Activated naive CD4-positive, alpha-beta T cell treated with anti-CD3 and anti-CD28 coated beads, Interleukin-2, amount 50 U/mL, for 72 hours (primary cell): ENCODE data around the gene ZBTB7A. TPM values are rescaled to one million over a fixed set of nuclear protein-coding genes. Genes with fewer than 3 reads are reported as not detected.

Experiments
- ATAC-seq, 2 donors: fragments of 150-1000 bp; cut with Tn5 transposase; 2 replicates each; pipeline ENCODE4 v1.10.0; 2021; ENCODE audit warnings: mild to moderate bottlenecking in 2 of 2, moderate library complexity in 2 of 2
- DNase-seq, 2 donors: peaks; one replicate each; pipeline ENCODE4 v3.0.0; 2021 to 2022; ENCODE audit warnings: low spot score in 2 of 2
- H3K27ac Mint-ChIP-seq, 2 donors: one replicate each; pipeline ENCODE4 v1.8.0; 2022; ENCODE audit warnings: mild to moderate bottlenecking in 2 of 2, mixed read lengths in 2 of 2
- H3K36me3 Mint-ChIP-seq, 2 donors: one replicate each; pipeline ENCODE4 v1.8.0; 2022; ENCODE audit warnings: mixed read lengths in 2 of 2
- H3K9me3 Mint-ChIP-seq, 2 donors: one replicate each; pipeline ENCODE4 v1.8.0; 2022; ENCODE audit warnings: mixed read lengths in 2 of 2
- total RNA-seq, 2 donors: library from RNA; stranded (reverse); gene quantifications; one replicate each; pipeline ENCODE4 v1.2.3, GENCODE V29; 2022

ZBTB7A gene
- total RNA-seq, 2 donors from 2014 or later: 23.4 to 26.0 TPM

- Mint-ChIP-seq H3K27ac (no peak overlapping the region), H3K9me3 (no peaks in the 10 kb centered on the region), H3K36me3 (no peaks in the 10 kb centered on the region)
- DNase-seq: no peak
- peak in 1 of 2 donors; percentile 11 for ATAC-seq
Observed at GRCh38 chr19:4081441-4082129, 14.9 kb upstream of the ZBTB7A start.

GRCh38 chr19:4080473-4080872 is 13.8 kb upstream of the ZBTB7A start:
- H3K36me3 Mint-ChIP-seq: no peaks in the 10 kb centered on the region
- H3K9me3 Mint-ChIP-seq: no peaks in the 10 kb centered on the region
- ATAC-seq (no peak), DNase-seq (no peak)
- no peak overlapping the region for H3K27ac Mint-ChIP-seq

GRCh38 chr19:4077800-4078684 is 11.3 kb upstream of the ZBTB7A start:
- Mint-ChIP-seq H3K36me3 (no peaks in the 10 kb centered on the region), H3K27ac (peak overlapping the region; percentile 31 to 80), H3K9me3 (no peaks in the 10 kb centered on the region)
- DNase-seq (peak in 1 of 2 donors; percentile 55), ATAC-seq (peak; percentile 53 to 57)

GRCh38 chr19:4077007-4077374 is 10.3 kb upstream of the ZBTB7A start:
- peak overlapping the region in 1 of 2 donors; percentile 80 for H3K27ac Mint-ChIP-seq

GRCh38 chr19:4075373-4075772 is 8.7 kb upstream of the ZBTB7A start:
- Mint-ChIP-seq H3K36me3 (no peaks in the 10 kb centered on the region), H3K9me3 (no peaks in the 10 kb centered on the region), H3K27ac (peak overlapping the region in 1 of 2 donors; percentile 75)
- ATAC-seq (peak; percentile 51 to 82), DNase-seq (peak in 1 of 2 donors; percentile 79)

More at GRCh38 chr19:4077007-4077374, 10.3 kb upstream of the ZBTB7A start:
- H3K9me3 Mint-ChIP-seq: no peaks in the 10 kb centered on the region
- no peaks in the 10 kb centered on the region for H3K36me3 Mint-ChIP-seq
- ATAC-seq (no peak), DNase-seq (no peak)

GRCh38 chr19:4071610-4072009 is 4.9 kb upstream of the ZBTB7A start:
- ATAC-seq (no peak), DNase-seq (no peak)
- Mint-ChIP-seq H3K9me3 (no peaks in the 10 kb centered on the region), H3K36me3 (no peaks in the 10 kb centered on the region), H3K27ac (no peak overlapping the region)

- Mint-ChIP-seq H3K36me3 (no peaks in the 10 kb centered on the region), H3K9me3 (no peaks in the 10 kb centered on the region), H3K27ac (peak overlapping the region in 1 of 2 donors; percentile 22)
- ATAC-seq (no peak), DNase-seq (no peak)
Observed at GRCh38 chr19:4069331-4069959, 2.7 kb upstream of the ZBTB7A start.

GRCh38 chr19:4068047-4068966 is 1.6 kb upstream of the ZBTB7A start:
- no peak for ATAC-seq
- peak in 1 of 2 donors; percentile 56 for DNase-seq
- Mint-ChIP-seq H3K27ac (peak overlapping the region in 1 of 2 donors; percentile 88), H3K36me3 (no peaks in the 10 kb centered on the region), H3K9me3 (no peaks in the 10 kb centered on the region)

GRCh38 chr19:4067396-4068046 is 822 bp upstream of the ZBTB7A start:
- H3K36me3 Mint-ChIP-seq: no peaks in the 10 kb centered on the region
- H3K27ac Mint-ChIP-seq: peak overlapping the region in 1 of 2 donors; percentile 88
- ATAC-seq: peak; percentile 1
- DNase-seq: peak in 1 of 2 donors; percentile 69
- H3K9me3 Mint-ChIP-seq: no peaks in the 10 kb centered on the region

GRCh38 chr19:4066176-4066606 is 508 bp downstream of the ZBTB7A start:
- Mint-ChIP-seq H3K9me3 (no peaks in the 10 kb centered on the region), H3K27ac (no peak overlapping the region), H3K36me3 (no peaks in the 10 kb centered on the region)
- DNase-seq: peak; percentile 43 to 67
- ATAC-seq: no peak

- H3K27ac Mint-ChIP-seq: no peak overlapping the region
- no peaks in the 10 kb centered on the region for H3K9me3 Mint-ChIP-seq
- ATAC-seq (peak; percentile 86 to 88), DNase-seq (peak; percentile 99)
- no peaks in the 10 kb centered on the region for H3K36me3 Mint-ChIP-seq
Observed at GRCh38 chr19:4065430-4066175, 1.1 kb downstream of the ZBTB7A start.

- peak overlapping the region in 1 of 2 donors; percentile 84 for H3K27ac Mint-ChIP-seq
- no peaks in the 10 kb centered on the region for H3K36me3 Mint-ChIP-seq
- DNase-seq: peak in 1 of 2 donors; percentile 72
- peak in 1 of 2 donors; percentile 5 for ATAC-seq
- H3K9me3 Mint-ChIP-seq: no peaks in the 10 kb centered on the region
Observed at GRCh38 chr19:4064496-4065260, 2.0 kb downstream of the ZBTB7A start.

GRCh38 chr19:4064149-4064495 is 2.6 kb downstream of the ZBTB7A start:
- ATAC-seq: no peak
- H3K36me3 Mint-ChIP-seq: no peaks in the 10 kb centered on the region
- H3K27ac Mint-ChIP-seq: peak overlapping the region; percentile 84 to 90
- DNase-seq: no peak
- no peaks in the 10 kb centered on the region for H3K9me3 Mint-ChIP-seq

GRCh38 chr19:4063369-4064148 is 3.1 kb downstream of the ZBTB7A start:
- ATAC-seq: no peak
- no peak for DNase-seq
- Mint-ChIP-seq H3K9me3 (no peaks in the 10 kb centered on the region), H3K36me3 (no peaks in the 10 kb centered on the region), H3K27ac (peak overlapping the region; percentile 84 to 90)
